Fibroblast of mammary gland (primary cell): Measurements from ENCODE around the gene RPRML.
"Not testable (repeated sequence)": the region's sequence is repeated elsewhere in the genome, so short reads cannot be mapped to it uniquely, and the experiment has no call there.

Experiments used
- DNase-seq: peaks from one replicate; pipeline ENCODE4 v3.0.0-alpha.2; 2010; ENCODE audit warnings: low read depth
- H3K4me3 ChIP-seq: 2 replicates; pipeline ENCODE4 v1.5.1; 2011; ENCODE audit warnings: low read depth, mild to moderate bottlenecking, low read length, moderate library complexity; ENCODE audit not compliant: control insufficient read depth
- TF ChIP-seq, protein P1 (sequence below): conservative IDR thresholded peaks from 2 replicates; pipeline ENCODE4 v1.5.1; 2011; ENCODE audit warnings: low read depth, low read length, inconsistent platforms; ENCODE audit not compliant: control insufficient read depth, insufficient read depth

RPRML gene

DNA sequence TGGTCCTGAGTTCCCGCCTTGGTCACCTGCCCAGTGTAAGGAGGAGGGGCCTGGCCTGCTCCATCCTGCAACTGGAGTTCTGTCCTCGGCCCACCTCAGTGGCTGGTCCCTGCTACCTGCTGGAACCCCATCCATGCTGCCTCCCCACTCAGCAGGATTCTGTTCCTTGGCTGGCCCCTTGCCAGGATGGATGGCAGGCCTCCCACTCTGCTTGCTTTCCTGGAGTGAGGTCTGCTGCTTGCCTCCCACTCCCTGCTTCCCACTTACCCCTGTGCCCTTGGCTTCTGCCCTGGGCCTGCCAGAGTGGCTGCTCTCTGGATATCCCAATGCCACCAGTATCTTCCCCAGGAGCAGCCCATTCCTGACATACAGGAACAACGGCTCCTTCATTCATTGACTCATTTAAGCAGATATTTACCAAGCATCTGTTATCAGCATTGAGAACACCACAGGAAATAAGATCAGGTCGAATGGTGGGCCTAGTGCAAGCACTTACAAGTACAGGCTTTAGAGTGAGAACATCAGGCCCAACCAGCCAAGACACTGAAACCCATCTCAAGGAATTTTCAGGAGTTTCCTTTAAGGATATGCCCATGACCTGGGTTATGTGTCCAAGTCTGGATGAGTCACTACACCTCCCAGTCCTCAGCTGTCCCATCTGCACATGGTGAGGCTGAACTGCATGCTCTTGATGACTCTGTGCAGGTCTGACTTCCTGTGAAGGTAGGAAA is 17.0 kb upstream of the RPRML start:
- TF ChIP-seq, protein P1, sequence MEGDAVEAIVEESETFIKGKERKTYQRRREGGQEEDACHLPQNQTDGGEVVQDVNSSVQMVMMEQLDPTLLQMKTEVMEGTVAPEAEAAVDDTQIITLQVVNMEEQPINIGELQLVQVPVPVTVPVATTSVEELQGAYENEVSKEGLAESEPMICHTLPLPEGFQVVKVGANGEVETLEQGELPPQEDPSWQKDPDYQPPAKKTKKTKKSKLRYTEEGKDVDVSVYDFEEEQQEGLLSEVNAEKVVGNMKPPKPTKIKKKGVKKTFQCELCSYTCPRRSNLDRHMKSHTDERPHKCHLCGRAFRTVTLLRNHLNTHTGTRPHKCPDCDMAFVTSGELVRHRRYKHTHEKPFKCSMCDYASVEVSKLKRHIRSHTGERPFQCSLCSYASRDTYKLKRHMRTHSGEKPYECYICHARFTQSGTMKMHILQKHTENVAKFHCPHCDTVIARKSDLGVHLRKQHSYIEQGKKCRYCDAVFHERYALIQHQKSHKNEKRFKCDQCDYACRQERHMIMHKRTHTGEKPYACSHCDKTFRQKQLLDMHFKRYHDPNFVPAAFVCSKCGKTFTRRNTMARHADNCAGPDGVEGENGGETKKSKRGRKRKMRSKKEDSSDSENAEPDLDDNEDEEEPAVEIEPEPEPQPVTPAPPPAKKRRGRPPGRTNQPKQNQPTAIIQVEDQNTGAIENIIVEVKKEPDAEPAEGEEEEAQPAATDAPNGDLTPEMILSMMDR, result no peak
- no peak overlapping the region for H3K4me3 ChIP-seq
- peak; percentile 58 for DNase-seq

DNA sequence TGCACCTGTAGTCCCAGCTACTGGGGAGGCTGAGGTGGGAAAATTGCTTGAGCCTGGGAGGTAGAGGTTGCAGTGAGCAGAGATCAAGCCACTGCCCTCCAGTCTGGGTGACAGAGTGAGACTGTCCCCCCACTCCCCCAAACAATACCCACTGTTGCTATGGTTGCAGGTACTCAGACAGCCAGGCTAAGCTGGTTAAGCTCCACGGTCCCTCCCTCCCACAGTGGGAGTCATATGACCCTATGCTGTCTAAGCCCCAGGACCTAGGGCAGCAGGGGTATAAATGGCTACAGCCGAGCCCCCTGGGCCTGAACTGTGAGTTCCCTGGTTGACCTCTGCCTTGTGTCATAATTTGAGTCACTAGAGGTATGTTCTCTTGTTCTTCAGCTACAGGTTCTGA is 15.9 kb upstream of the RPRML start:
- no peak for DNase-seq
- no peak overlapping the region for H3K4me3 ChIP-seq
- TF ChIP-seq, protein P1, result no peak

DNA sequence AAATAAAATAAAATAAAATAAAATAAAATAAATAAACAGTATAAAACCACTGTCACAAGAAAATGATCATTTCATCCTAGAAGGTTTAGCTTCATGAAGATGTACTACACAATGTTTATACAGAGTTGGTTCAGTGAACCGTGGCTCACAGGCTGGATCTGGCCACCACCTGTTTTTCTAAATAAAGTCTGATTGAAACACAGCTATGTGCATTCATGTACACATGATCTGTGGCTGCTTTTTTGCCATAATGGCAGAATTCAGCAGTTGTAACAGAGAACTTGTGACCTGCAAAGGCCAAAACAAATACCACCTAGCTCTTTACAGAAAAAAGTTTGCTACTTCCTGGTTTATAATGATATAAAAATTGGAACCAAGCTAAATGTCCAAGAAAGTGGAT is 12.6 kb upstream of the RPRML start:
- no peak for DNase-seq
- H3K4me3 ChIP-seq, result no peak overlapping the region
- TF ChIP-seq, protein P1, result no peak

DNA sequence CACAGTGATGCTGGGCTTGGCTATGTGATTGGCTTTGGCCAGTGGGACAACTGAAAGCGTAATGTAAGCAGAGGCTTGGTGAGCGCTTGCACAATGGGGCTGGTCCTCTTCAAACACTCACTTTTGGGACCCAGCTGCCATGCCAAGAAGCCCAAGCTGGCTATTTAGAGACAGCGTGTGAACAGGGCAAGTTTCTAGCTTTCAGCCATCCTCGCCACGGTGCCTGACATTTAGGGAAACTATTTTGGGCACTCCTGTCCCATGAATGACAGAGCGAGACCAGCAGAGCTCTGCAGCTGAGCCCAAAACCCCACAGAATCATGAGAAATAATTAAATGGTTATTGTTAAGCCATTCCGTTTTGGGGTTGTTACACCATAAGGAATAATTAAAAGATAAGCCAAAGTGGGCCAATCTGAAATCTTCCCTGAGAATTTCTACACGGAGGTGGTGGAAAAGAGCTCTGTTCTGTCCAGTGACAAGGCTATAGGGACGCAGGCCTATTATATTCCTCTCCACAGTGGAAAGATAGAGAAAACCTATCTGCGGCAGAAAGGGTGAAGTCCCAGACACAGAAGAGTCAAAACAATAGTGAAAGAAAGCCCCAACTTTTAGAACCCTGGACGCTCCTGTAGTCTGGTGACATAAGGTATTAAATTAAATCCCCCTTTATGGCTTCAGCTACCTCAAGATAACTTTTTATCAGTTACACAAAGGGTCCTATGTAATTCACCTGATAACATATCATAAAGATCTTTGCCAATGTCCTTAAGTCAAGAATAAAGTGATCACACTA is 10.8 kb upstream of the RPRML start:
- H3K4me3 ChIP-seq, result no peak overlapping the region
- TF ChIP-seq, protein P1, result no peak
- no peak for DNase-seq

DNA sequence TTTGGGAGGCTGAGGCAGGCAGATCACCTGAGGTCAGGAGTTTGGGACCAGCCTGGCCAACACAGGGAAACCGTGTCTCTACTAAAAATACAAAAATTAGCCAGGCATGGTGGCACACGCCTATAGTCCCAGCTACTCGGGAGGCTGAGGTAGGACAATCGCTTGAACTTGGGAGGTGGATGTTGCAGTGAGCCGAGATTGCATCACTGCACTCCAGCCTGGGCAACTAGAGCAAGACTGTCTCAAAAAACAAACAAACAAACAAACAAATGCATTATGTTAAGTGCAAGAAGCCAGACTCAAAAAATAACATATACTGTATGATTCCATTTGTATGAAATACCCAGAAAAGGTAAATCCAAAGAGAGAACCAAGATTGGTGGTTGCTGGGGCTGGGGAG is 8.9 kb upstream of the RPRML start:
- not testable (repeated sequence) for DNase-seq, H3K4me3 ChIP-seq

DNA sequence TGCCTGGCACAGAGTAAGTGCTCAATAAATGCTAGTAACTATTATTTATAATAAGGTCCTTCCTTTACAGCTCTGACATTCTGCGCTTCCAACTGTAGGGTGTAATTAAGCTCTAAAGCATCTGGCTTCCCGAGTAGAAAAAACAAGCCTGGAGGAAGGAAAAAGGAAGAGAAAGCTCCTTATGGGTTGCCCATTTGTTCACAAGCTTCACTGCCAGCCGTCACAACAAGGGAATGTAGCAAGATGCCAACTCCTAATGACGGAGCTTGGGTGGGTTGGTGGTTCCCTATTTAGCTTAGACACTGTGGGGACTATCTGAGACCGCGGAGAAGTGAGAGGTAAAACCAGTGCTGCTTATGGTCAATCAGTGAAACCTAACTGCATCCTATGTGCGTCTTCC is 7.3 kb upstream of the RPRML start:
- H3K4me3 ChIP-seq, result no peak overlapping the region
- no peak for DNase-seq
- TF ChIP-seq, protein P1, result no peak

DNA sequence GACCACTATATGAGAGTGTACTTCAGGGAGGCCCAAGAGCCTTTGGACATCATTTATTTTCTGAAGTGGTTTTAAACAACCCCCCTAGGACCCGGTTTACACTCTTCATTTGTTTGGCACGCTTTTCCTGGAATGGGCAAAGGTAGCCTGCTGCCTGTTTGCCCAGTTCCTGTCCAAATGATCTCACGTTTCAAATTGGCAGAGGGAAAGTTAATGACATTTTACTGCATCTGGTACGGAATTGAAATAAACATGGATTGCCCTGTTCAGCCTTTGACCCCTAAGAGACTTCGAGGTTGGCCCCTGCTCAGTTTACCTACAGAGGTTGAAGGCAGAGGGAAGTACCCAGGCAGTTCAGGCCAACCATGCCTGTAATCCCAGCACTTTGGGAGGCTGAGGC is 5.8 kb upstream of the RPRML start:
- DNase-seq, result no peak
- no peak overlapping the region for H3K4me3 ChIP-seq
- TF ChIP-seq, protein P1, result no peak
